SW480 (cell line): ENCODE measurements around the gene CIZ1.
A peak's percentile ranks its signal among the peaks of the same experiment; 100 is the strongest.
"Not testable (repeated sequence)": the region's sequence is repeated elsewhere in the genome, so short reads cannot be mapped to it uniquely, and the experiment has no call there.

Experiments used
- DNase-seq: peaks from one replicate; pipeline ENCODE4 v3.0.0-alpha.2; 2016; ENCODE audit warnings: low spot score

CIZ1 gene

DNA sequence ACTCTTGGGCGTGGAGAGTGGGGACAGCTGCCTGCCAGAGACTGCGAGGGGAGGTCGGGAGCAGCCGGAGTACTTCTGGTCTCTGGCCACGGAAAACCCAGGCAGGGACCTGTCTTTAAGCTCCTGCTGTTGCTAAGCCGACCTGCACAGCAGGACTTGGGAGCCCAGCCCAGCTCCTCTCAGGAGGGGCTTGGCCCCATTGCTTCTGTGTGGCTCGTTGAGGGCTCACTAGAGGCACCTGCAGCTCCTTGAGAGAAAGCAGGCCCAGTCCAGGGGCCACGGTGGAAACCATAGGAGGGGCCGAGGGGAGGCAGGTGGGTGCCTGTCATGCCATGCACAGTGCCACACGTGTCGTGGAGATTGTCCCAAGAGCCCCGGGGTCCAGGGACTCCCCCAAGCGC is 45.4 kb downstream of the CIZ1 start:
- DNase-seq: no peak

DNA sequence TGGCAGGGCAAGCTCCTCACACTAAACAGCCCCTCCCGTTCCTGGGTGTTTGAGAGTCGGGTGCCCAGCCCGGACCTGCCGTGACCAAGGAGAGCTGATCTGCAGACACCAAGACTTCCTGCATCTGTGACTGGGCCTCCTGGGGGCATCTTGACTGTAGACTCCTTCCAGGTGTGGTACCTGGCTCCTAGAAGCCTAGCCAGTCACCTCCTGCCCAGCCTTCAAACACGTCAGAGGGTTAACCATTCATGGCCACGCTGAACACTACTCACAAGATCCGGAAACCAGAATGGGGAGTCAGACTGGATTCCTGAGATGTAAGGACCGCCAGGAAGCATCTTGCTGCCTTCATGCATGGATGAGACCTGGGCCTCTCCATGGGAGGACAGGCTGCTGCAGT is 45.8 kb downstream of the CIZ1 start:
- no peak for DNase-seq

DNA sequence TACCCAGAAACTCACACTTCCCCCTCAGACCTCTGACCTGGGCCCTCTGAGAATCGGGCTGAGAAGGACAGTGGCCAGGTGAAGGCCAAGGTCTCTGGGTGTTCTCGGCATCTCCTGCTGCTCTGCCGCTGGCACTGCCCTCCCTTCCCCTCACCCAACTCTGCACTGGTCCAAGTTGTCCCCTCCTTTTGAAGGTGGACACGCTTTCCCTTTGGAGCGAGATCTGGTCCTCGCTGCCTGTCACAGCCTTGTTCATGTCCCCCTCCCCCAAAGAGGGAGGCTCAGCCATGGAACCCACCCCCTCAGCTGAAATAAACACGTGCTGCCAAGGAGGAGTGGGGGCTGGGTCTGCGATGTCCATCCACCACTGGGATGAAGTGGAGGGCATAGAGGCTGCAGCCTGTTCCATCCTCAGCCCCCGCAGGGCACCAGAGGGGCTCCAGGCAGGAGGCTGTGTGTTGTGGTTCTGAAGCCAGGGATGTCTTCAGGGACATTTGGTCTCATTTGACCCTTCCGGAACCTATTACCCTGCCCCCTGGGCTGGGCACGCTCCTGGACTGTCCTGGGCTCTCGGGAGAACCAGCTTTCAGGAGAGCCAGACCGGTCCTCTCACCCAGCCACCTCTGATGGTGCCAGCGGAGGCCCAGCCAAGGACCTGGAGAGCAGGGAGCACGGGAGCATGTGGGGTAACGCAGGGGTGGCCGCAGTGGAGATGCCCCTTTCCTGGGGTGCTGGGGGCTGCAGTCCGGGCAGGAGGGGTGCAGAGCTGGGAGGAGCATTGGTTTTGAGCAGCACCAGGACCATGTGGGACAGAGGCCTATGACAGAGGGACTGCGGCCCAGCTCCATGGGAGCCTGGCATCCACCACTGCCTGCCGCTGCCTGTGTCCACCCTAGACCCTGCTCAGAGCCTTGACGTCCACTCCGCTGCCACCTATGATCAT is 46.9 kb downstream of the CIZ1 start:
- DNase-seq: no peak

DNA sequence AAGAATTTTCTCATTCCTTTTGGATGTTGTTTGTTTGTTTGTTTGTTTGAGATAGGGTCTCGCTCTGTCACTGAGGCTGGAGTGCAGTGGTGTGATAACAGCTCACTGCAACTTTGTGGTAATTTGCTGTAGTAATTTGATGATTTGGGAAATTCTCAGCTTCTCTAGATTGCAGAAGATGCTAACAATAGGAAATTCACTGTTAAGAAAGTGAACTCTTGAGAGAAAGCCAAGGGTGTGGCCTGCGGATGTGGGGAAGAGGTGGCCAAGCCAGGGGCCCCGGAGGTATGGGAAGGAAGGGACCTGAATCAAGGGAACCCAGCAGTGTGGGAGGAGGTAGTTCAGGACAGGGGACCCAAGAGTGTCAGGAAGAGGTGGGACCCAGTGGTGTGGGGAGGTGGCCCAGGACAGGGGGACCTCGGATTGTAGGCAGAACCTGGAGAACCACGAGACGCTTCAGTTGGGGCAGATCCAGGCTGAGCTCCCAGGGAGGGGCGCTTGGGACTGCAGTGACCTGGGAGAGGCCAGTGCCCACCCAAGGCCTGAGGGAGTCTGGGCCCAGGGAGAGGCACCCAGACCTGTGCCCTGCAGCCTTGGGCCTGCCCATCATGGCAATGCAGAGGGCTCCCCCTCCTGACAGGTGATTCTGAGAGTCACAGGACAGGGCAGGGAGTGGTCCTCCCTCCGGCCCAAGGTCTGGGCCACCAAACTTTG is 47.7 kb downstream of the CIZ1 start:
- DNase-seq: peak; percentile 41

GRCh38 chr9:128142596-128142995 is 48.8 kb downstream of the CIZ1 start:
- no peak for DNase-seq

- no peak for DNase-seq
Observed at GRCh38 chr9:128142061-128142460, 49.3 kb downstream of the CIZ1 start.

GRCh38 chr9:128141604-128142003 is 49.8 kb downstream of the CIZ1 start:
- no peak for DNase-seq

DNA sequence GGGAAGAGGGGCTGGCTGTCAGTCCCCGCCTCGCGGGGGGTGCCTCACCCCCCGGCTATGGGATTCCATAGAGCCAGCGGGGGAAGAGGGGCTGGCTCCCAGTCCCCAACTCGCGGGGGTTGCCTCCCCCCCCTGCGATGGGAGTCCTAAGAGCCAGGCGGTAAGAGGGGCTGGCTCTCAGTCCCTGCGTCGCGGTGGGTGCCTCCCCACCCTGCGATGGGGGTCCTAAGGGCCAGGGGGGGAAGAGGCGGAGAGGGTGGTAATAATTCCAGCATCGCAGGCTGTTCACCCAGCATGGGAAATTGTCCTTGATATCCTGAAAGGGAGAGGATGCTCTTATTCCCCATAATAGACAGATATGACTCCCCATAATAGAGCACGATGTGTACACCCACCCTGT is 51.8 kb downstream of the CIZ1 start:
- DNase-seq: no peak

DNA sequence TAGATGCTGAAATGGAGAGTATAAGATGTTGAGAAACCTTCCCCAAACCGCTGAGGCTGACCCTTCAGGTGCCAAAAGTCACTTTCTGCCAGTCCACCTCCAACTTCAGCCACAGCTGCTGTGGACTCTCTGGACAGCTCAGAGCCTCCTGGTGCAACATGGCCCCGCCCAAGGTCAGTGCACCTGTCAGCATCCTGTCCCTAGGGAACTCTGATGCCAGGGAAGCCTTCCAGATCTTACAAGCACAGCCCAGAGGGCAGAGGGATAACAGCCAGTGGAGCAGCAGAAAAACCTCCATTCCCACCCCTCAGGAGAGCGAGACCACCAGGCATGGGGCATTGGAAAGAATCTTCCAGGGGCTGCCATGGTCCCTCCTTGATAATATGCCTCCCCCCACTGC is 53.4 kb downstream of the CIZ1 start:
- no peak for DNase-seq

DNA sequence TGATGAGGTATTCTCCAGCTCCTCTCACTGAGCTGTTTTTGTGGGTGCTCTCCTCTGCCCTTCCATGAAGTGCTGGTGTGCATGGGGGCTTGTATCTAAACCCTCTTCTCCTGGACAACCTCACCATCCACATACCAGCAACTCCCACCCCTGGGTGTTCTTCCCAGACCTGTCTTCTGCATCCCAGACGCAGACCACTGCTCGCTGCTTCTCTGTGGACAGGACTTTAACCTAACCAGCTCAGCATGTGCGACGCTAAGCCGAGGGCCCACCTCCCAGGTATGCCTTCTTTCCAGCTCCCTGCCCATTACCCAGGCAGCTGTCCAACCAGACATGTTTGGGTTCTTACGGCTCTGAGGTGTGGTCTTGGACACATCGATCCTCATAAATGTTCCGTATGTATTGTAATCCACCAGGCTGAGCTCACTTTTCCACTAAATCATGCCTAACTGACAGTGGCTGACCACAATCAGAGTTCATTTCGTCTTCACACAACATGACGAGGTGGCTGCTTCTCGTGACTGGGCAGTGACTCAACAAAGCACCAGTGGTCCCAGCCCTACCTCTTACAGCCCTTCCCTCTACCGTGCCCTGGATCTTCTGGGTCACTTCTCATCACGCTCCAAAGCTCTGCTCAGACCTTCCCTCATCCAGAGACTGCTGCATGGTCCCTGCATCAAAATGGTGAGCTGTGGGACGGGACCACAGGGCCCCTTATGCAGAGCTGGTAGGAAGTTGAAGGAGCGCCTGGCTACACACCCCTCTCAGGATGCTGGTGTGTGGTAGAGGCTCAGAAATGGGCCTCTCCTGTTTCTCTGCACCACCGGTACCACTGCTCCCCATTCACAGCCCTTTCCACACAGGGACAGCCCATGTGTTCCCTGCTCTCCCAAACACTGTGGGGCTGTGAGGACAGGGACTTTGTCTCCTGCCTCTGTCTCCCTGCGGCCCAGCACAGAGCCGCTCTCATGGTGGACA is 54.3 kb downstream of the CIZ1 start:
- peak; percentile 87 for DNase-seq

GRCh38 chr9:128135561-128135960 is 55.8 kb downstream of the CIZ1 start:
- peak; percentile 64 for DNase-seq

DNA sequence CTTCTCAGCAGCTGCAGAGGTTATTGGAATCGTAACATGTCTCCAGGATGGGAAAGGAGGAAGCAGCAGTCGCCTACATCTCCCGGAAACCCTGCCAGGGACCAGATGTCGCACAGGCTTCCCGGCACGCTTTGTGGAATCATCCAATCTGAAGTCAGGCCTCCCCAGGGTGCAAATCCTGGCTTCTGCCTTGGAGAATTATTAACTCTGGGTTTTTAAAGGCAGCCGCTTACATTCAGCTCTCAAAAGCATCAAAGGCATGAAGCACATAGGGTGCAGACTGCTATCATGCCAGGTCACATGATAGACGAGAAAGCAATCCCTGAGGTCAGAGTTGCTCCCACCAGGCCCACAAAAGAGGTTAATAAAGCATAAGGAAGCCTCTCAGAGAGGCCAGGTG is 59.2 kb downstream of the CIZ1 start:
- DNase-seq: peak; percentile 70

- DNase-seq: not testable (repeated sequence)
Observed at GRCh38 chr9:128131346-128131745, 60.0 kb downstream of the CIZ1 start.

- DNase-seq: not testable (repeated sequence)
Observed at GRCh38 chr9:128130651-128131050, 60.7 kb downstream of the CIZ1 start.

GRCh38 chr9:128129976-128130590 is 61.3 kb downstream of the CIZ1 start:
- DNase-seq: not testable (repeated sequence)

- DNase-seq: no peak
Observed at GRCh38 chr9:128128836-128129590, 62.4 kb downstream of the CIZ1 start.

- peak; percentile 92 for DNase-seq
Observed at GRCh38 chr9:128127990-128128835, 63.2 kb downstream of the CIZ1 start.

GRCh38 chr9:128127568-128127989 is 63.8 kb downstream of the CIZ1 start, which contains the start of gene PTGES2:
Gene PTGES2 (minus strand): TSS chr9:128127729. CDS start chr9:128127717, 12 bp downstream.
- DNase-seq: peak; percentile 80

DNA sequence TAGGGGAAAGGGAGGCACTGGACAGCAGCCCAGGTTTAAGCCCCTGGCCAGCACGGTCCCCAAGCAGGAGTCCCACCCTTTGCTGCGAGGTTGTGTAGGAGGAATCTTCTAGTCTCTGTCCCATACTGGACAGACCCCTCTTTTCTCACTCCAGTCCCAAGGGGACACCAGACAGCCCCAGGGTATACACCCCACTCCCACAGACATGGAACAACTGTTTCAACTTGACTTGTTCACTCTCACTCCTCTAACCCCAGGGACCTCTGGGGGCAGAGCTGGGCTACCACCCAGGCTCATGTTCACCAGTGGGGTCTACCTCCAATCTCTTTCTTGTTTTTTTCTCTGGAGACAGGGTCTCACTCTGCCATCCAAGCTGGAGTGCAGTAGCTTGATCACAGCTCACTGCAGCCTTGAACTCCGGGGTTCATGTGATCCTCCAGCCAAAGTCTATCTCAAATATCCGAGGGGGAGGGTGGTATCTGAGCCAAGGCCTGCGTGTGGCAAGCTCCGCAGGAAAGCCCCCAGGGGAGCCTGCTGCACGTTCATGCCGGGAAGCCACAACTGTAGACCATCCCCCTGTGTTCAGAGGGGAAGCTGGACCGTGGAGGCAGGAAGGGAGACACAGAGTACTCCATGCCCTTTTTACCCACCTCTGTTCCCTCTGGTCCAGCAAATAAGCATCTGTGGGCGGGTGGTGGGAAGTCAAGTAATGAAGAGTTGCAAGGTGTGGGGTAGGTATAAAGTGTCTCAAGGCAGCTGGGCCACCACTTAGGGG is 65.6 kb downstream of the CIZ1 start:
- DNase-seq: no peak
